ENCODE measurements around the gene ANKS1B. TPM values are rescaled to one million over a fixed set of nuclear protein-coding genes. Genes with fewer than 3 reads are reported as not detected.

The ANKS1B gene
- total and polyA plus RNA-seq, 2 of the 4 experiments (the other 2 are of a cell fraction) = 0.17 to 0.18 TPM

GRCh38 chr12:99769396-99769980, 215.2 kb downstream of the ANKS1B start:
- no peak overlapping the region for H2BK5ac ChIP-seq (ENCODE audit: low read depth, low read length, poor library complexity, severe bottlenecking)
- no peak overlapping the region for H3K27ac ChIP-seq (ENCODE audit: insufficient read depth, low read length)
- H2BK15ac ChIP-seq (ENCODE audit: low read depth, low read length) = no peak overlapping the region
- TF ChIP-seq RFX5 (IDR thresholded peaks at IDR 0.05; ENCODE audit: low read depth, low read length) (no peak), POLR2A (IDR thresholded peaks at IDR 0.05; ENCODE audit: low read depth, low read length) (no peak), SMC3 (IDR thresholded peaks at IDR 0.05; ENCODE audit: low read depth, low read length) (no peak), MAZ (IDR thresholded peaks at IDR 0.05; ENCODE audit: borderline replicate concordance, low read depth, low read length) (no peak), RAD21 (IDR thresholded peaks at IDR 0.05; ENCODE audit: low read length) (no peak), FOS (IDR thresholded peaks at IDR 0.05; ENCODE audit: low read depth, low read length) (no peak), CTCF (conservative IDR thresholded peaks at IDR 0.05; ENCODE audit: low read depth, low read length) (no peak)
- H2AK9ac ChIP-seq (replicated peaks; ENCODE audit: low read depth, low read length, poor library complexity) = no peak overlapping the region
- H3K79me1 ChIP-seq (ENCODE audit: low read depth in 1 of 2, low read length in 2 of 2) = no peaks in the 10 kb centered on the region
- no peak overlapping the region for H2BK120ac ChIP-seq (ENCODE audit: low read depth, low read length)
- no peaks in the 10 kb centered on the region for H3K9me1 ChIP-seq (ENCODE audit: insufficient read depth, low read length)
- DNase-seq (no peak), ATAC-seq (ENCODE audit: low read depth) (no peak)
- CTCF ChIA-PET = no interaction called here
- no TSS peak for BruUV-seq (replicated peaks)
- H3K4me1 ChIP-seq (ENCODE audit: control insufficient read depth, insufficient read depth, low read length) = no peaks in the 10 kb centered on the region
- H3K36me3 ChIP-seq (ENCODE audit: control insufficient read depth, insufficient read depth, low read length) = no peaks in the 10 kb centered on the region
- no peak overlapping the region for H3K23ac ChIP-seq (ENCODE audit: low read depth, low read length)
- H3K56ac ChIP-seq (ENCODE audit: extremely low read depth, insufficient read depth, low read length) = no peak overlapping the region
- in situ Hi-C loops (cut with MboI; ENCODE audit: low sequenced_read_pairs) = loop anchor here (10.0 kb wide), 1 partner anchor 725 kb away; no protein-coding TSS in a partner anchor
- no peaks in the 10 kb centered on the region for H4K20me1 ChIP-seq (ENCODE audit: insufficient read depth, low read length)
- H3K18ac ChIP-seq (ENCODE audit: low read depth, low read length) = no peak overlapping the region
- H2AK5ac ChIP-seq (ENCODE audit: low read depth, low read length) = no peak overlapping the region
- dilution Hi-C loops (cut with HindIII; ENCODE audit: low sequenced_read_pairs, unreplicated experiment) = no loop called here
- WGBS, 2 experiments (ENCODE audit: extremely low coverage in 2 of 2, insufficient read length in 1 of 2) = no CpG with 5 or more reads among the region's 1 CpG
- H2AFZ ChIP-seq (replicated peaks; ENCODE audit: low read length, poor library complexity) = no peak overlapping the region
- no peak overlapping the region for H2BK20ac ChIP-seq (ENCODE audit: low read depth, low read length)
- no peak overlapping the region for H3K9ac ChIP-seq (ENCODE audit: low read depth, low read length)
- H3K4me3 ChIP-seq (ENCODE audit: insufficient read depth, low read depth, low read length) = no peak overlapping the region
- no peak overlapping the region for H3K14ac ChIP-seq (replicated peaks; ENCODE audit: low read depth, low read length)
- no peak overlapping the region for H3K4ac ChIP-seq (ENCODE audit: low read depth, low read length)
- intact Hi-C loops (cut with micrococcal nuclease) = no loop called here
- H3K27me3 ChIP-seq (ENCODE audit: control insufficient read depth, insufficient read depth, low read length) = no peaks in the 10 kb centered on the region
- no peak overlapping the region for H4K5ac ChIP-seq (ENCODE audit: low read depth, low read length)
- no peaks in the 10 kb centered on the region for H3K9me3 ChIP-seq (ENCODE audit: control insufficient read depth, insufficient read depth, low read length)
- H4K91ac ChIP-seq (ENCODE audit: insufficient read depth, low read depth, low read length) = no peak overlapping the region
- H4K8ac ChIP-seq (ENCODE audit: low read depth in 2 of 2, low read length in 2 of 2) = no peak overlapping the region
- POLR2A ChIA-PET (ENCODE audit: unreplicated experiment) = no interaction called here
- H3K4me2 ChIP-seq (ENCODE audit: low read depth, low read length) = no peak overlapping the region

Data from IMR-90 (cell line).